Lower lobe of right lung (tissue), 2 donors: Measurements from ENCODE around the gene GBP4. TPM values are rescaled to one million over a fixed set of nuclear protein-coding genes. Genes with fewer than 3 reads are reported as not detected.

Experiments
- ATAC-seq, 2 donors: fragments of 200-7000 bp; cut with Tn5 transposase; one replicate each; pipeline ENCODE4 v1.9.1; 2020 to 2022; ENCODE audit warnings: mild to moderate bottlenecking in 2 of 2, moderate library complexity in 2 of 2
- DNase-seq: peaks from one replicate; pipeline ENCODE4 v3.0.0-alpha.2; 2020
- H3K27ac ChIP-seq: fragments of 200-600 bp; one replicate; pipeline ENCODE4 v1.8.0; 2022
- H3K27me3 ChIP-seq: fragments of 200-600 bp; one replicate; pipeline ENCODE4 v1.8.0; 2022; ENCODE audit warnings: low read depth
- H3K36me3 ChIP-seq: fragments of 200-600 bp; one replicate; pipeline ENCODE4 v1.8.0; 2022; ENCODE audit warnings: mild to moderate bottlenecking
- H3K4me1 ChIP-seq: fragments of 200-600 bp; one replicate; pipeline ENCODE4 v1.8.0; 2022
- H3K4me3 ChIP-seq: fragments of 200-600 bp; one replicate; pipeline ENCODE4 v1.8.0; 2022; ENCODE audit warnings: mild to moderate bottlenecking
- H3K9me3 ChIP-seq: fragments of 200-600 bp; one replicate; pipeline ENCODE4 v1.8.0; 2022
- CTCF ChIP-seq: fragments of 200-600 bp; IDR thresholded peaks from one replicate; pipeline ENCODE4 v1.8.0; 2022; ENCODE audit warnings: antibody characterized with exemption, mild to moderate bottlenecking
- intact Hi-C: fragments of 100-400 bp; cut with DNase I; formaldehyde crosslinking; loops from one replicate; pipeline ENCODE4 v1.11.0; 2022
- total RNA-seq: library from RNA; stranded (reverse); fragmentation: NEBNext Ultra II Directional; extraction: Animal tissue kit (Norgen Biotek cat#: 25700); gene quantifications from one replicate; pipeline ENCODE4 v1.2.1, GENCODE V29; 2021
- donor health status: DM: no; HTN: yes; CAD: no; lungs with severe emphysema.

The GBP4 gene
- total RNA-seq, 1 donor from 2014 or later = 41.0 TPM

GRCh38 chr1:89211035-89211634 lies 12.4 kb upstream of the GBP4 start:
- Histone ChIP-seq H3K36me3 (no peaks in the 10 kb centered on the region), H3K4me3 (no peak overlapping the region), H3K4me1 (no peaks in the 10 kb centered on the region), H3K27ac (no peak overlapping the region), H3K9me3 (no peaks in the 10 kb centered on the region), H3K27me3 (no peaks in the 10 kb centered on the region)
- intact Hi-C loops = no loop called here
- ATAC-seq (no peak), DNase-seq (no peak)
- TF ChIP-seq CTCF = no peak

GRCh38 chr1:89206373-89206772 lies 7.6 kb upstream of the GBP4 start:
- DNase-seq (no peak), ATAC-seq (no peak)
- Histone ChIP-seq H3K4me3 (no peak overlapping the region), H3K27ac (no peak overlapping the region), H3K9me3 (peaks cover 8% of the 10 kb centered on the region), H3K27me3 (no peaks in the 10 kb centered on the region), H3K4me1 (peaks cover under 1% of the 10 kb centered on the region), H3K36me3 (no peaks in the 10 kb centered on the region)
- intact Hi-C loops = no loop called here
- TF ChIP-seq CTCF = no peak

- Histone ChIP-seq H3K27ac (no peak overlapping the region), H3K36me3 (no peaks in the 10 kb centered on the region), H3K9me3 (peaks cover 8% of the 10 kb centered on the region), H3K4me1 (peaks cover 19% of the 10 kb centered on the region), H3K4me3 (no peak overlapping the region), H3K27me3 (no peaks in the 10 kb centered on the region)
- no peak for TF ChIP-seq CTCF
- no peak for ATAC-seq
- intact Hi-C loops = no loop called here
- DNase-seq = no peak
Measured at GRCh38 chr1:89203166-89203565, 4.4 kb upstream of the GBP4 start.

GRCh38 chr1:89201106-89201794 lies 2.5 kb upstream of the GBP4 start:
- ATAC-seq (no peak), DNase-seq (no peak)
- no peak for TF ChIP-seq CTCF
- Histone ChIP-seq H3K9me3 (peaks cover 8% of the 10 kb centered on the region), H3K4me1 (peaks cover 32% of the 10 kb centered on the region), H3K27me3 (no peaks in the 10 kb centered on the region), H3K27ac (no peak overlapping the region), H3K4me3 (no peak overlapping the region), H3K36me3 (no peaks in the 10 kb centered on the region)
- intact Hi-C loops = no loop called here

GRCh38 chr1:89200663-89201062 lies 1.9 kb upstream of the GBP4 start:
- Histone ChIP-seq H3K9me3 (peaks cover 8% of the 10 kb centered on the region), H3K4me1 (peaks cover 32% of the 10 kb centered on the region), H3K27ac (no peak overlapping the region), H3K4me3 (no peak overlapping the region), H3K36me3 (no peaks in the 10 kb centered on the region), H3K27me3 (no peaks in the 10 kb centered on the region)
- no peak for DNase-seq
- peak in 1 of 2 donors; percentile 33 for ATAC-seq
- no peak for TF ChIP-seq CTCF
- intact Hi-C loops = no loop called here
